DND-41 (cell line): ENCODE results near the gene RAB6A.

Source experiments
- CTCF ChIP-seq: IDR thresholded peaks from 2 replicates; pipeline ENCODE4 v1.5.1; 2012; ENCODE audit warnings: borderline replicate concordance, low read length, moderate library complexity, mild to moderate bottlenecking; ENCODE audit not compliant: poor library complexity, severe bottlenecking; ENCODE audit errors: extremely low read depth
- EZH2 ChIP-seq: IDR thresholded peaks from 3 replicates; pipeline ENCODE4 v1.6.1; 2012; ENCODE audit warnings: borderline replicate concordance, low read depth, mild to moderate bottlenecking, moderate library complexity, low read length, inconsistent platforms; ENCODE audit not compliant: severe bottlenecking

GRCh38 chr11:73758451-73758850 lies 2.4 kb downstream of the RAB6A start:
- TF ChIP-seq CTCF, result no peak
- TF ChIP-seq EZH2, result no peak
